Transverse colon (tissue), 4 donors: ENCODE measurements around the gene EEPD1. TPM values are rescaled to one million over a fixed set of nuclear protein-coding genes. Genes with fewer than 3 reads are reported as not detected.

ENCODE experiments used
- DNase-seq: peaks from one replicate; pipeline ENCODE4 v3.0.0-alpha.2; 2019
- H3K27ac ChIP-seq, 4 donors: fragments of 200-600 bp; sonication (generic); 2 replicates each; pipeline ENCODE4 v1.5.1; 2016 to 2018; ENCODE audit warnings: inconsistent platforms in 4 of 4
- H3K27me3 ChIP-seq: fragments of 200-600 bp; sonication (generic); 2 replicates; pipeline ENCODE4 v1.5.1; 2017; ENCODE audit warnings: inconsistent platforms
- H3K36me3 ChIP-seq, 4 donors: fragments of 200-600 bp; sonication (generic); 2 replicates each; pipeline ENCODE4 v1.5.1; 2017 to 2019; ENCODE audit warnings: inconsistent platforms in 4 of 4
- H3K4me1 ChIP-seq, 4 donors: fragments of 200-600 bp; sonication (generic); 2 replicates each; pipeline ENCODE4 v1.5.1; 2017 to 2020; ENCODE audit warnings: inconsistent platforms in 4 of 4
- H3K4me3 ChIP-seq, 4 donors: fragments of 200-600 bp; sonication (generic); 1 replicate in 1 of 4; 2 replicates in 3 of 4; pipeline versions ENCODE4 v1.5.1 to v1.6.1; 2017 to 2019; ENCODE audit warnings: inconsistent platforms in 4 of 4
- H3K9me3 ChIP-seq, 2 donors: fragments of 200-600 bp; sonication (generic); 2 replicates each; pipeline ENCODE4 v1.5.1; 2017 to 2019; ENCODE audit warnings: inconsistent platforms in 2 of 2
- EP300 ChIP-seq: sonication (generic); formaldehyde crosslinking; IDR thresholded peaks from one replicate; pipeline ENCODE4 v1.6.1; 2017; ENCODE audit warnings: antibody characterized with exemption, low read depth
- POLR2A ChIP-seq: fragments of 450-650 bp; IDR thresholded peaks from one replicate; pipeline ENCODE4 v1.6.1; 2016; ENCODE audit warnings: antibody characterized with exemption, mild to moderate bottlenecking, moderate library complexity
- POLR2AphosphoS5 ChIP-seq, 3 donors: sonication (generic); formaldehyde crosslinking; IDR thresholded peaks; one replicate each; pipeline ENCODE4 v1.6.1; 2016; ENCODE audit warnings: antibody characterized with exemption in 3 of 3
- WGBS, 2 donors: methylation state at CpG; one replicate each; pipeline ENCODE4 v1.1.5; 2018; ENCODE audit warnings: low coverage in 1 of 2; 5-methylcytosine and 5-hydroxymethylcytosine counted together
- in situ Hi-C, 4 donors: fragments of 200-750 bp; cut with MboI; loops; one replicate each; pipeline versions ENCODE4 v1.15.0 to v1.15.1; 2017; ENCODE audit warnings: low sequenced_read_pairs in 3 of 4, low pct_ligation_motif_present in 1 of 4, low pct_unique_long_range_greater_than_20kb in 1 of 4
- intact Hi-C: fragments of 100-400 bp; cut with DNase I; formaldehyde crosslinking; loops from one replicate; pipeline ENCODE4 v1.15.1; 2023; ENCODE audit warnings: low total_unique reads
- total RNA-seq, 4 donors: library from RNA; depleted of rRNA; stranded (reverse); fragments of >200 nt; gene quantifications; one replicate each; pipeline ENCODE4 v1.1.0, GENCODE V29; 2016
- TF ChIP-seq, protein P1 (sequence below), 5 experiments: fragments of 200-600 bp in 3 of 5; fragments of 450-650 bp in 2 of 5; sonication (generic) in 3 of 5; IDR thresholded peaks; 1 replicate in 2 of 5; 2 replicates in 3 of 5; pipeline ENCODE4 v1.5.1; 2016 to 2017; ENCODE audit warnings: antibody characterized with exemption in 5 of 5, inconsistent platforms in 3 of 5, mild to moderate bottlenecking in 2 of 5, moderate library complexity in 1 of 5

The EEPD1 gene
- total RNA-seq, 4 donors from 2014 or later, result 16.2 to 36.2 (median 25.2) TPM

DNA sequence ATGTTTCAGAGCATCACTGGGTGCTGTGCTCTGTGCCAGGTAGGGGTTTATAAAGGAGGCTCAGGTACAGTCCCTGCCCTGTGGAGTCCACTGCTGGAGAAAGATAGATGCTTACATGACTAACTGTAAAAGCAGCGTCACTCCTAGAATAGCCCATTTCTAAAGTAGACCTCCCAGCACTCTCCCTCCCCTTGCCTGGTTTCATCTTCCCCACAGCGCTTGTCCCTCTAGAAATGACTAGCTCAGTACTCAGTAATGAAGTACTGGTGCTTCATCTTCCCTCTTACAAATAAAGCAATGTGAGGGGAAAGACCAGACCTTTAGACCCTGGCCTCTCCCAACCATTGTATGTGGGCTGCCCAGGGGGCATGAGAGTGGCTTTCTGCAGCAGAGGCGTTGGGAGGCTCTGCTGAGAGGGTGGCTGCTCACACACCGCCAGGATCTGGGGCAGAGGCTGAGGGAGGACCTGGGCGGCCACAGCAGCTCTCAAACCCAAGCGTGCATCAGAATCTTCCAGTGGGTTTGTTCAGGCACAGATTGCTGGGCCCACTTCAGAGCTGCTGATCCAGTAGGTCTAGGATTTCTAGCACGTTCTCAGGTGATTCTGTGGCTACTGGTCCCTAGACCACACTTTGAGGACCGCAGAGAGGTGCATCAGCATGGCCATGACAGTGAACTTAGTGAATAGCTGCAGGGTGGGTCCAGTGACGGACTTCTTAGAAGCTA lies 126.3 kb downstream of the EEPD1 start:
- TF ChIP-seq POLR2AphosphoS5 (IDR thresholded peaks at IDR 0.05) (no peak), EP300 (no peak), POLR2A (no peak)
- TF ChIP-seq, protein P1, sequence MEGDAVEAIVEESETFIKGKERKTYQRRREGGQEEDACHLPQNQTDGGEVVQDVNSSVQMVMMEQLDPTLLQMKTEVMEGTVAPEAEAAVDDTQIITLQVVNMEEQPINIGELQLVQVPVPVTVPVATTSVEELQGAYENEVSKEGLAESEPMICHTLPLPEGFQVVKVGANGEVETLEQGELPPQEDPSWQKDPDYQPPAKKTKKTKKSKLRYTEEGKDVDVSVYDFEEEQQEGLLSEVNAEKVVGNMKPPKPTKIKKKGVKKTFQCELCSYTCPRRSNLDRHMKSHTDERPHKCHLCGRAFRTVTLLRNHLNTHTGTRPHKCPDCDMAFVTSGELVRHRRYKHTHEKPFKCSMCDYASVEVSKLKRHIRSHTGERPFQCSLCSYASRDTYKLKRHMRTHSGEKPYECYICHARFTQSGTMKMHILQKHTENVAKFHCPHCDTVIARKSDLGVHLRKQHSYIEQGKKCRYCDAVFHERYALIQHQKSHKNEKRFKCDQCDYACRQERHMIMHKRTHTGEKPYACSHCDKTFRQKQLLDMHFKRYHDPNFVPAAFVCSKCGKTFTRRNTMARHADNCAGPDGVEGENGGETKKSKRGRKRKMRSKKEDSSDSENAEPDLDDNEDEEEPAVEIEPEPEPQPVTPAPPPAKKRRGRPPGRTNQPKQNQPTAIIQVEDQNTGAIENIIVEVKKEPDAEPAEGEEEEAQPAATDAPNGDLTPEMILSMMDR (IDR thresholded peaks at IDR 0.05), result no peak
- Histone ChIP-seq H3K9me3 (no peaks in the 10 kb centered on the region), H3K4me1 (peaks cover 25 to 61% (median 37%) of the 10 kb centered on the region in 4 donors), H3K27me3 (no peaks in the 10 kb centered on the region), H3K4me3 (no peak overlapping the region), H3K27ac (peak overlapping the region in 3 of 4 donors; percentile 77 to 82 (median 79)), H3K36me3 (no peaks in the 10 kb centered on the region)
- DNase-seq, result no peak
- intact Hi-C loops, result no loop called here
- WGBS, 2 donors, result 87 to 96% methylated on average over 3 to 9 of the region's 9 CpGs
- in situ Hi-C loops, result loop anchor here in 1 of 4 donors (25.0 kb wide), 1 partner anchor 117 kb away; the partner anchor contains the start of gene EEPD1

DNA sequence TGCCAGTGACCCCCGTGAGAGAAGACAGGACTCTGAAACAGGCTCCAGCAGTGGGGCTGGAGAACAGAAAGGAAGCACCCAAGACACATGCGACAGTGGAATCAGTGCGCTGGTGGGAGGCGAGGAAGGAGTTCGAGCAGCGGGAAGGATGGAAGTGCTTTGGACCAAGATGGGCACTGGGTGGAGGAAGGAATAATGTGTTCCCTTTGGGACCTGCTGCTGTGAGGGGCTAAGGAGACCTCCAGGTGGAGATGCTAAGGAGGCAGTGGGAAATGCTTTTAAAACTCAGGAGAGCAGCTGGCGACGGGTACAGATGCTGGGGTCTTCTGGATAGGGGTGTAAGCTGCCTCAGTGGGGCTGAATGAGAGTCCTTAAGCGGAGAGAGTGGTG lies 126.9 kb downstream of the EEPD1 start:
- H3K27ac ChIP-seq, result peak overlapping the region; percentile 70 to 82 (median 78)
- H3K4me3 ChIP-seq, result no peak overlapping the region
- intact Hi-C loops (no loop called here), in situ Hi-C loops (loop anchor here in 1 of 4 donors (25.0 kb wide), 1 partner anchor 118 kb away; the partner anchor contains the start of gene EEPD1)
- H3K4me1 ChIP-seq, result peaks cover 25 to 61% (median 37%) of the 10 kb centered on the region in 4 donors
- no peak for DNase-seq
- no peak for TF ChIP-seq EP300
- TF ChIP-seq, protein P1 (IDR thresholded peaks at IDR 0.05), result no peak
- no peak for TF ChIP-seq POLR2A
- no peak for TF ChIP-seq POLR2AphosphoS5 (IDR thresholded peaks at IDR 0.05)
- H3K9me3 ChIP-seq, result no peaks in the 10 kb centered on the region
- 95% methylated on average over 9 of the region's 9 CpGs for WGBS, 2 donors
- H3K27me3 ChIP-seq, result no peaks in the 10 kb centered on the region
- H3K36me3 ChIP-seq, result no peaks in the 10 kb centered on the region

- peak; percentile 73 for DNase-seq
- no peaks in the 10 kb centered on the region for H3K36me3 ChIP-seq
- H3K4me1 ChIP-seq, result peaks cover 25 to 64% (median 37%) of the 10 kb centered on the region in 4 donors
- H3K27ac ChIP-seq, result peak overlapping the region; percentile 70 to 82 (median 78)
- H3K27me3 ChIP-seq, result no peaks in the 10 kb centered on the region
- H3K4me3 ChIP-seq, result no peak overlapping the region
- H3K9me3 ChIP-seq, result no peaks in the 10 kb centered on the region
- in situ Hi-C loops (loop anchor here in 1 of 4 donors (25.0 kb wide), 1 partner anchor 119 kb away; the partner anchor contains the start of gene EEPD1), intact Hi-C loops (no loop called here)
- 6 to 17% methylated on average over 8 to 18 of the region's 18 CpGs for WGBS, 2 donors
- TF ChIP-seq, protein P1 (IDR thresholded peaks at IDR 0.05), result peak in 1 of 5 experiments; percentile 15
- TF ChIP-seq POLR2A, result no peak
- TF ChIP-seq POLR2AphosphoS5 (IDR thresholded peaks at IDR 0.05), result peak in 1 of 3 donors; percentile 11
These were observed 128.1 kb downstream of the EEPD1 start for GRCh38 chr7:36280840-36281812.
